CD14-positive monocyte (primary cell): ENCODE results near the gene SLC22A7. TPM values are rescaled to one million over a fixed set of nuclear protein-coding genes. Genes with fewer than 3 reads are reported as not detected.

Experiments
- DNase-seq, 3 donors: peaks; one replicate each; pipeline ENCODE4 v3.0.0-alpha.2; 2011 to 2022
- H2AFZ ChIP-seq: 2 replicates; pipeline ENCODE4 v1.6.0; 2012; ENCODE audit warnings: mild to moderate bottlenecking, low read depth, low read length, inconsistent platforms; ENCODE audit not compliant: insufficient read depth, poor library complexity, severe bottlenecking
- H3K27ac ChIP-seq, 2 donors: 1 replicate in 1 of 2; 2 replicates in 1 of 2; pipeline ENCODE4 v1.5.1; 2012 to 2013; ENCODE audit warnings: low read length in 2 of 2, control low read depth in 1 of 2, inconsistent platforms in 1 of 2, low read depth in 1 of 2, mild to moderate bottlenecking in 1 of 2
- H3K27me3 ChIP-seq, 2 donors: one replicate each; pipeline versions ENCODE4 v1.6.0 to v1.6.1; 2011 to 2013; ENCODE audit warnings: low read length in 2 of 2; ENCODE audit not compliant: control insufficient read depth in 2 of 2, insufficient read depth in 2 of 2
- H3K36me3 ChIP-seq, 2 donors: replicated peaks in 1 of 2; 1 replicate in 1 of 2; 2 replicates in 1 of 2; pipeline versions ENCODE4 v1.5.1 to v1.6.1; 2012 to 2013; ENCODE audit warnings: low read length in 2 of 2, control low read depth in 1 of 2, inconsistent platforms in 1 of 2, mild to moderate bottlenecking in 1 of 2; ENCODE audit not compliant: insufficient read depth in 2 of 2, control insufficient read depth in 1 of 2
- H3K4me1 ChIP-seq, 2 donors: 1 replicate in 1 of 2; 2 replicates in 1 of 2; pipeline versions ENCODE4 v1.5.1 to v1.6.1; 2012 to 2013; ENCODE audit warnings: low read length in 2 of 2, control low read depth in 1 of 2, inconsistent platforms in 1 of 2, mild to moderate bottlenecking in 1 of 2, moderate library complexity in 1 of 2; ENCODE audit not compliant: insufficient read depth in 2 of 2, control insufficient read depth in 1 of 2
- H3K4me2 ChIP-seq: replicated peaks from 2 replicates; pipeline ENCODE3; 2012; ENCODE audit warnings: low read length, moderate library complexity, mild to moderate bottlenecking; ENCODE audit not compliant: poor library complexity, severe bottlenecking; ENCODE audit errors: extremely low read depth
- H3K4me3 ChIP-seq, 3 experiments: fragments of 200-600 bp in 1 of 3; sonication (generic) in 1 of 3; replicated peaks in 1 of 3; 1 replicate in 2 of 3; 2 replicates in 1 of 3; pipeline ENCODE4 v1.5.1; 2011 to 2013; ENCODE audit warnings: low read length in 3 of 3, mild to moderate bottlenecking in 3 of 3, control low read depth in 2 of 3, low read depth in 2 of 3, inconsistent platforms in 1 of 3, moderate library complexity in 1 of 3
- H3K79me2 ChIP-seq: 2 replicates; pipeline ENCODE4 v1.6.0; 2012; ENCODE audit warnings: mild to moderate bottlenecking, control low read depth, inconsistent platforms, low read length, moderate library complexity; ENCODE audit not compliant: insufficient read depth
- H3K9ac ChIP-seq: 2 replicates; pipeline ENCODE4 v1.6.0; 2017; ENCODE audit warnings: low read length, mild to moderate bottlenecking; ENCODE audit not compliant: insufficient read depth, poor library complexity, severe bottlenecking
- H3K9me3 ChIP-seq, 2 donors: replicated peaks in 1 of 2; 1 replicate in 1 of 2; 2 replicates in 1 of 2; pipeline versions ENCODE4 v1.5.1 to v1.6.1; 2012 to 2013; ENCODE audit warnings: low read length in 2 of 2, control low read depth in 1 of 2; ENCODE audit not compliant: control insufficient read depth in 1 of 2, insufficient read depth in 1 of 2
- H4K20me1 ChIP-seq: 2 replicates; pipeline ENCODE4 v1.6.0; 2012; ENCODE audit warnings: mild to moderate bottlenecking, low read length, control low read depth, moderate library complexity; ENCODE audit not compliant: insufficient read depth
- H3K27ac Mint-ChIP-seq, 7 donors: one replicate each; pipeline ENCODE4 v1.8.0; 2020; ENCODE audit warnings: mild to moderate bottlenecking in 7 of 7, mixed read lengths in 7 of 7, moderate library complexity in 6 of 7, inconsistent platforms in 2 of 7
- H3K27me3 Mint-ChIP-seq, 3 donors: one replicate each; pipeline ENCODE4 v1.8.0; 2021 to 2022; ENCODE audit warnings: low read depth in 3 of 3, mild to moderate bottlenecking in 3 of 3, mixed read lengths in 3 of 3, moderate library complexity in 3 of 3, inconsistent platforms in 1 of 3
- H3K36me3 Mint-ChIP-seq, 2 donors: one replicate each; pipeline ENCODE4 v1.8.0; 2020; ENCODE audit warnings: mixed read lengths in 2 of 2, inconsistent platforms in 1 of 2, mild to moderate bottlenecking in 1 of 2
- H3K4me1 Mint-ChIP-seq: one replicate; pipeline ENCODE4 v1.8.0; 2020; ENCODE audit warnings: mild to moderate bottlenecking, mixed read lengths
- H3K4me3 Mint-ChIP-seq, 2 donors: one replicate each; pipeline ENCODE4 v1.8.0; 2020; ENCODE audit warnings: mild to moderate bottlenecking in 2 of 2, mixed read lengths in 2 of 2, moderate library complexity in 1 of 2
- H3K9me3 Mint-ChIP-seq, 7 donors: one replicate each; pipeline ENCODE4 v1.8.0; 2020 to 2022; ENCODE audit warnings: mixed read lengths in 7 of 7, mild to moderate bottlenecking in 6 of 7, moderate library complexity in 6 of 7, inconsistent platforms in 2 of 7
- WGBS: methylation state at CpG from one replicate; pipeline ENCODE4 v1.1.5; 2013; ENCODE audit warnings: missing lambda C conversion rate; ENCODE audit not compliant: insufficient coverage; 5-methylcytosine and 5-hydroxymethylcytosine counted together
- intact Hi-C, 2 donors: fragments of 100-400 bp; cut with micrococcal nuclease; formaldehyde crosslinking; loops; one replicate each; pipeline versions ENCODE4 v1.15.0 to v1.15.1; 2023
- polyA plus RNA-seq, 3 donors: library from polyadenylated mRNA; depleted of rRNA in 1 of 3; unstranded in 2 of 3; stranded (reverse) in 1 of 3; fragments of 300-500 nt in 2 of 3; fragments of >200 nt in 1 of 3; fragmentation: Illumina TruSeq in 2 of 3; gene quantifications; 1 replicate in 2 of 3; 2 replicates in 1 of 3; pipeline ENCODE4 v1.2.3, GENCODE V29; 2012 to 2021
- TF ChIP-seq, protein P1 (sequence below): fragments of 200-600 bp; IDR thresholded peaks from one replicate; pipeline ENCODE4 v1.8.0; 2022; ENCODE audit warnings: antibody characterized with exemption, mild to moderate bottlenecking

The SLC22A7 gene
- polyA plus RNA-seq, 3 donors = not detected

DNA sequence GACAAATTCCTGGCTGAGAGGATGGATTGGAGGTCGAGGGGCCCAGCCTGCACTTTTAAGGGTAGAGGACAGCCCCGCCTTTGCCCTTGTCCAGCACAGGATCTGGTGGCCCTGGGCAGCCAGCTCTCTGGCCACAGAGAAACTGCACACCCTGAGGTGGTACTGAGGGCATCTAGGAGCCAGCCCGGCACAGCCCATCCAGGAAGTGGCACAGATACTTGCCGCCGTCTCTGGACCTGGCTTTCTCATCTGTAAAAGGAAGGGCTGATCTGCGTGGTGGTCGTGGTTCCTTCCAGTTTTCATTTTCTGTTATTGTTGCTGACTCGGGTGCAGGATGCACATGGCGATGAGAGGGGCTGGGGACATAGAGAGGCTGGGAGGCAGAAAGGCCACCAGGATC, 16.0 kb upstream of the SLC22A7 start:
- TF ChIP-seq, protein P1, sequence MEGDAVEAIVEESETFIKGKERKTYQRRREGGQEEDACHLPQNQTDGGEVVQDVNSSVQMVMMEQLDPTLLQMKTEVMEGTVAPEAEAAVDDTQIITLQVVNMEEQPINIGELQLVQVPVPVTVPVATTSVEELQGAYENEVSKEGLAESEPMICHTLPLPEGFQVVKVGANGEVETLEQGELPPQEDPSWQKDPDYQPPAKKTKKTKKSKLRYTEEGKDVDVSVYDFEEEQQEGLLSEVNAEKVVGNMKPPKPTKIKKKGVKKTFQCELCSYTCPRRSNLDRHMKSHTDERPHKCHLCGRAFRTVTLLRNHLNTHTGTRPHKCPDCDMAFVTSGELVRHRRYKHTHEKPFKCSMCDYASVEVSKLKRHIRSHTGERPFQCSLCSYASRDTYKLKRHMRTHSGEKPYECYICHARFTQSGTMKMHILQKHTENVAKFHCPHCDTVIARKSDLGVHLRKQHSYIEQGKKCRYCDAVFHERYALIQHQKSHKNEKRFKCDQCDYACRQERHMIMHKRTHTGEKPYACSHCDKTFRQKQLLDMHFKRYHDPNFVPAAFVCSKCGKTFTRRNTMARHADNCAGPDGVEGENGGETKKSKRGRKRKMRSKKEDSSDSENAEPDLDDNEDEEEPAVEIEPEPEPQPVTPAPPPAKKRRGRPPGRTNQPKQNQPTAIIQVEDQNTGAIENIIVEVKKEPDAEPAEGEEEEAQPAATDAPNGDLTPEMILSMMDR = no peak
- Histone ChIP-seq H4K20me1 (no peaks in the 10 kb centered on the region), H3K79me2 (no peaks in the 10 kb centered on the region), H3K27me3 (peaks cover 0 to 60% of the 10 kb centered on the region in 2 donors), H3K9me3 (no peaks in the 10 kb centered on the region), H3K27ac (no peak overlapping the region), H3K36me3 (no peaks in the 10 kb centered on the region), H3K4me2 (no peak overlapping the region), H3K4me3 (no peak overlapping the region), H2AFZ (no peak overlapping the region), H3K9ac (no peak overlapping the region), H3K4me1 (no peaks in the 10 kb centered on the region)
- Mint-ChIP-seq H3K9me3 (peaks cover 0 to 8% (median 0%) of the 10 kb centered on the region in 7 donors), H3K4me3 (no peak overlapping the region), H3K27ac (no peak overlapping the region), H3K27me3 (peaks cover 53 to 78% (median 64%) of the 10 kb centered on the region in 3 donors), H3K4me1 (peaks cover 2% of the 10 kb centered on the region), H3K36me3 (peaks cover 0 to 1% of the 10 kb centered on the region in 2 donors)
- intact Hi-C loops = no loop called here
- 37% methylated on average over 8 of the region's 9 CpGs for WGBS
- no peak for DNase-seq

DNA sequence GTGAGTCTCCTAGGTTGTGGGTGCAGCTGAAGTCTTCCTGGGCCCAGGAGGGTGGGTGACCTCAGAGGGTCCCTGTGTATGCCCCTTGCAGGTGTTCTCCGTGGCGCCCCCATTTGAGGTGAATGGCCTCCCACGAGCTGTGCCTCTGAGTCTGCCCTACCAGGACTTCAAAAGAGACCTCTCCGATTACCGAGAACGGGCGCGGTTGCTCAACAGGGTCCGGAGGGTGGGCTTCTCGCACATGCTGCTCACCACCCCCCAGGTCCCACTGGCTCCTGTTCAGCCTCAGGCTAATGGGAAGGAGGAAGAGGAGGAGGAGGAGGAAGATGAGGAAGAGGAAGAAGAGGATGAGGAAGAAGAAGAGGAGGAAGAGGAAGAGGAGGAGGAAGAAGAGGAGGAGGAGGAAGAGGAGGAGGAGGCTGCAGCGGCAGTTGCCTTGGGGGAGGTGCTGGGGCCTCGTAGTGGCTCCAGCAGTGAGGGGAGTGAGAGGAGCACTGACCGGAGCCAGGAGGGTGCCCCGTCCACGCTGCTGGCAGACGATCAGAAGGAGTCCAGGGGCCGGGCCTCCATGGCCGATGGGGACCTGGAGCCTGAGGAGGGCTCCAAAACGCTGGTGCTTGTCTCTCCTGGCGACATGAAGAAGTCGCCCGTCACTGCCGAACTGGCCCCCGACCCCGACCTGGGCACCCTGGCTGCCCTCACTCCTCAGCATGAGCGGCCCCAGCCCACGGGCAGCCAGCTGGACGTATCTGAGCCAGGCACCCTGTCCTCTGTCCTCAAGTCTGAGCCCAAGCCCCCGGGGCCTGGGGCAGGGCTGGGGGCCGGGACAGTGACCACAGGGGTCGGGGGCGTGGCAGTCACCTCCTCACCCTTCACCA, 15.2 kb upstream of the SLC22A7 start:
- DNase-seq = no peak
- Histone ChIP-seq H3K4me1 (no peaks in the 10 kb centered on the region), H3K36me3 (no peaks in the 10 kb centered on the region), H3K9me3 (no peaks in the 10 kb centered on the region), H2AFZ (no peak overlapping the region), H3K4me2 (no peak overlapping the region), H3K79me2 (no peaks in the 10 kb centered on the region), H3K4me3 (no peak overlapping the region), H4K20me1 (no peaks in the 10 kb centered on the region), H3K27me3 (peaks cover 0 to 52% of the 10 kb centered on the region in 2 donors), H3K27ac (no peak overlapping the region), H3K9ac (peak overlapping the region; percentile 8)
- TF ChIP-seq, protein P1 = no peak
- Mint-ChIP-seq H3K4me1 (peaks cover 2% of the 10 kb centered on the region), H3K36me3 (no peaks in the 10 kb centered on the region), H3K4me3 (no peak overlapping the region), H3K27me3 (peaks cover 45 to 71% (median 56%) of the 10 kb centered on the region in 3 donors), H3K9me3 (peaks cover 0 to 4% (median 0%) of the 10 kb centered on the region in 7 donors), H3K27ac (no peak overlapping the region)
- intact Hi-C loops = no loop called here
- WGBS = 86% methylated on average over 30 of the region's 32 CpGs
